ENCODE results near the gene GTSE1.

Gene GTSE1

DNA sequence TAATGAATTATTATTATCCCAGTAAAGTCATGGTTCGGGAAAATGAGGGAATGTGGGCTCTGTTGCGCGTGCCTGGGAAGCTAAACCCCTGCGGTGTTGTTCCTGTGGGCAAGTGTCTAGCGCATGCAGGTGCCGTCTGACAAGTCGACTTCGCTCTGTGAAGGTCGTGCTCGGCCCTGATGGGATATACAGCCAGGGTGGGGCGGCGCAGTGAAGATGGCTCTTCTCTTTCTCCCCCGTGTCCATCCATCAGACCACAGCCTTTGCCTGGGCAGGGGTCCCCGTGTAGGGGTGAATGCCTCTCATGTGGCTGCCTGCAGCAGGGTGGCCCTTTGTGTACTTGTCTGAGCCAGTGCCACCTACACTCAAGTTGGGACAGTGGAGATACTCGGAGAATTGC is 26.0 kb downstream of the GTSE1 start:
- no peak for DNase-seq (ENCODE audit: low read depth, low spot score)

DNA sequence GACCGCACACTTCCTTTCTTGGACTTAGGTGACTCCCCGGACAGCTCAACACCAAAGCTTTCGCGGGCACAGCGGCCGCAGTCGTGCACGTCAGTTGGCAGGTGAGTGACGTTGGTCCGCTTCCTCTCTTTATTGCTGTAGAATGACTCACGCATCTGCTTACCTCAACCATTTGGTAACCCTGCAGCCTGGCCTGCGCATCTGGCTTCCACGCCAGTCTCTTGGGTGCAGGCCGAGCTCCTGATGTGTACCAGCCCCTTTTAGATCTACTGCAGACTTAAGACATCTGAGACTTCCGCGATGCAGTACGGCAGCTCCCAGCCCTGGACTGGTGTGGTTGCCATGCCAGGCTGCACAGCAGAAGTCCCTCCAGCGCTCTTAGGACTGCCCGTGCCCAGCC is 26.5 kb downstream of the GTSE1 start:
- DNase-seq (ENCODE audit: low read depth, low spot score): no peak
- no peak overlapping the region for H3K27ac ChIP-seq

More for the DNA sequence above, 26.0 kb downstream of the GTSE1 start:
- H3K27ac ChIP-seq: no peak overlapping the region

DNA sequence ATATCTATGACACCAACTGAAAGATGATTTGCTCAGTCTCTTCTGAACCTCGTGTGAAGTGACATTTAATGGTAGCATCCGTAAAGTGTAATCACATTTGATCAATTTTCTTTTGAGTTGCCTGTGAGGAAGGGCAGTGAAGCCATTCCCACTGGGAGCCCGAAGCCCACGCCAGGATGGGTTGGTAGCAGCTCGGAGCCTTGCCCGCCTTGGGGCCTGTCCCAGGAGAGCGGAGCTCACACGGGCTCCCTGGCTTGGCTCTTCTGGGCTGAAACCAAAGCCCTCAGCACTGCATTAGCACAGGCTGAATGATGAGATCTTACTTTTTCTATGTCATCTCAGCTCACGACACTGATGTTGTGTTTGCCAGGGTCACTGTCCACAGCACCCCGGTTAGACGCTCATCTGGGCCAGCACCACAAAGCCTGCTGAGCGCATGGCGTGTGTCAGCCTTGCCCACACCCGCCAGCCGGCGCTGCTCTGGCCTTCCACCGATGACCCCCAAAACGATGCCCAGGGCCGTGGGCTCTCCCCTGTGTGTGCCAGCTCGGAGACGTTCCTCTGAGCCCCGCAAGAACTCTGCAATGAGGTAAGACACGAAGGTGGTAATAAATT is 29.5 kb downstream of the GTSE1 start:
- no peak overlapping the region for H3K27ac ChIP-seq
- DNase-seq (ENCODE audit: low read depth, low spot score): no peak

DNA sequence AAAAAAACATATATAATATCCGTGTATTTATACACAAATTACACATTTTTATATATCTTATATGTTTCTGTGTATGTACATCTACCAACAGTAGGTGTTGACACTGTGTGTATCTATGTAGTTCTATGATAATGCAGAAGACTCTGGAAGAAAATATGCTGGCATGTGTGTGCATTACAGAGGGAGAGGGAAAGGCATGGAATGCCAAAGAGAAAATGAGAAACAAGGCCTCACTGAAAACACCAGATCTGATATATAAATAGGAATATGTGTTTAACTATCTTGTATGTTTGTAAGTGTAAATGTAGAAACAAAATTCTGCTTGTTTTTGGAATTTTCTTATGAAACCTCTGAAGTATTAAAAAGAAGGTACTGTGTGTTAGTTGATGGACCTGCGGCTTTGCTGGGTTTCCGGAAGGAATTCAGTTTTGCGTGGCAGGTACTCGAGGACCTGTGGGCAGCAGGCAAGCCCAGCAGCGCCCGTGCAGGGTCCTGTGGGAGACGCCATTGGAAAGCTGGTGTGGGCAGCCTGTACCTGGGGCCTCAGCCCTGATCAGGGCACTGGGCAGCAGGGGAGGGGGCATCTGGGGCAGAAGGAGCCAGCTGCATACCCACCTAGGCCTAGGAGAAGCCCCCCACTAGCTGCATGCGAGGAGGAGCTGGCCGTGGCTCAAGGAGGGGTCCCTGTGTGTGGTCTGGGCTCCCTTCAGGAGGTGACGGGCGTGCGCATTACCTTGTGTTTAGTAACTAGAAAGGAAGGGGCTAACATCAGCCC is 31.2 kb downstream of the GTSE1 start:
- no peak overlapping the region for H3K27ac ChIP-seq
- no peak for DNase-seq (ENCODE audit: low read depth, low spot score)

DNA sequence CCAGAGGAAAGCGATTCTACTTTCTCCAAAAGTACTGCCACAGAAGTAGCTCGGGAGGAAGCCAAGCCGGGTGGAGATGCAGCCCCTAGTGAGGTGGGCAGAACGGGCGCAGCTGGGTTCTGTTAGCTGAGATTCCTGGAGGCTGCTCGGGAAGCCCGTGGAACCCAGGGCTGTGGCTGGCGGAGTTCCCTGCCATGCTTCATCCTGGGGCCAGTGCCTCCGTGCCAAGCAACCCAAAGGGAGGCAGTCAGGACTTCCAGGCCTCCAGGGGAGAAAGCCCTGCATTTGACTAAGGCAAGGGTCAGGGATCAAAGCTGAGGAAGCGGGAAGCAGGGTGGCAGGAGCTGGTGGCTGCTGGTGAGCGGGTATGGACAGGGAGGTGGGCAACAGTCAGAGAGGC is 32.1 kb downstream of the GTSE1 start:
- DNase-seq (ENCODE audit: low read depth, low spot score): no peak
- no peak overlapping the region for H3K27ac ChIP-seq

DNA sequence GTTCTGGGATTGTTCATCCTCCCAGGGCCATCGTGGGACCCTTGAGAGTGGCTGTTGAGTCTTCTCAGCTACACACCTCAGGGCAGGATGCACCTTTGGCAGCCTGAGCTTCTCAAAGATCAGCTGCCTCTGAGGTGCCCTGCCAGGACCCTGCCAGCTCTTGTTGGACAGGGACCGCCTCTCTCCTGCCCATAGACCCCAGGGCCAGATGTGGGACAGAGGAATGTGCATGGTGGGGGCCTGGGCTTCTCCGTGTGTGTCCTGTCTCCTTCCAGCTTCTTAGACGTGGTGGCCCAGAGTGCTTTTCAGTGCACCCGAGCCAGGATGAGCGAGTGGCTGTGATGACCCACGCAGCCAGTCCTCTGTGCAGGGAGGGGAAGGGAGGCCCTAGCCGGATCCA is 32.9 kb downstream of the GTSE1 start:
- DNase-seq (ENCODE audit: low read depth, low spot score): no peak

DNA sequence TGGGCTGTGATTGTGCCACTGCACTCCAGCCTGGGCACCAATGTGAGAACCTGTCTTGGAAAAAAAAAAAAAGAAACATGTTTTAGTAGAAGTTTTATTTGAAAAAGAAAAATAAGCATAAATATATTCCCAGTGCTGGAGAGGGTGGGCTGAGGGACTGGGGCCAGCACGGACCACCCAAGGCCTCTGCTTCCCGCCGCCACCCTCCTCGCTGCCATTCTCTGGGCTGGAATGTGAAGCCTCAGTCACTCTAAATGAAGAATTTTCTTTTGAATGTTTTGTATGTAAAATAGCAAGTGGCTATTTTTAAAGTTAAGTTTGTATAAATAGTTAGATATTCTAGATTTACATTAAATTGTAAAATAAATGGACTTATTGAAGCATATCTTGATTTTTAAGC is 33.8 kb downstream of the GTSE1 start:
- no peak for DNase-seq (ENCODE audit: low read depth, low spot score)
- H3K27ac ChIP-seq: no peak overlapping the region

More for the DNA sequence above, 32.9 kb downstream of the GTSE1 start:
- H3K27ac ChIP-seq: no peak overlapping the region

DNA sequence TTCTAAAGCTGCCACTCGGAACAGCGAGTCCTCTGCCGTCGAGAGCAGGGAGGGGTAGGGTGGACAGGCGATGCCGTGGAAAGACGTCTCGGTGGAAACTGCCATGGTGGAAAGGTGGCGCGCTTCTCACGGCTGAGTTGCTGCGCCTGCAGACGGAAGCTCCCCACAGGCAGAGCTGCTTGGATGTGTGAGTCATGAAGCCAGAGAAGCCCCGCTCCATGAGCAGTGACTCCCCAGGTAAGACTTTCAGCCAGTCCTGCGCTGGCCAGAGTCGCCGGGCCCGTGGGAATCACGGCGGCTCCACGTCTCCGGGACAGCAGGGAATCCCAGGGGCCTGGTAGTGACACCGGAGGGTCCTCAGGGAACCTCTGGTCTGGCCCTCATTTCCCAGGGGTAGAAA is 34.8 kb downstream of the GTSE1 start:
- H3K27ac ChIP-seq: no peak overlapping the region
- no peak for DNase-seq (ENCODE audit: low read depth, low spot score)

DNA sequence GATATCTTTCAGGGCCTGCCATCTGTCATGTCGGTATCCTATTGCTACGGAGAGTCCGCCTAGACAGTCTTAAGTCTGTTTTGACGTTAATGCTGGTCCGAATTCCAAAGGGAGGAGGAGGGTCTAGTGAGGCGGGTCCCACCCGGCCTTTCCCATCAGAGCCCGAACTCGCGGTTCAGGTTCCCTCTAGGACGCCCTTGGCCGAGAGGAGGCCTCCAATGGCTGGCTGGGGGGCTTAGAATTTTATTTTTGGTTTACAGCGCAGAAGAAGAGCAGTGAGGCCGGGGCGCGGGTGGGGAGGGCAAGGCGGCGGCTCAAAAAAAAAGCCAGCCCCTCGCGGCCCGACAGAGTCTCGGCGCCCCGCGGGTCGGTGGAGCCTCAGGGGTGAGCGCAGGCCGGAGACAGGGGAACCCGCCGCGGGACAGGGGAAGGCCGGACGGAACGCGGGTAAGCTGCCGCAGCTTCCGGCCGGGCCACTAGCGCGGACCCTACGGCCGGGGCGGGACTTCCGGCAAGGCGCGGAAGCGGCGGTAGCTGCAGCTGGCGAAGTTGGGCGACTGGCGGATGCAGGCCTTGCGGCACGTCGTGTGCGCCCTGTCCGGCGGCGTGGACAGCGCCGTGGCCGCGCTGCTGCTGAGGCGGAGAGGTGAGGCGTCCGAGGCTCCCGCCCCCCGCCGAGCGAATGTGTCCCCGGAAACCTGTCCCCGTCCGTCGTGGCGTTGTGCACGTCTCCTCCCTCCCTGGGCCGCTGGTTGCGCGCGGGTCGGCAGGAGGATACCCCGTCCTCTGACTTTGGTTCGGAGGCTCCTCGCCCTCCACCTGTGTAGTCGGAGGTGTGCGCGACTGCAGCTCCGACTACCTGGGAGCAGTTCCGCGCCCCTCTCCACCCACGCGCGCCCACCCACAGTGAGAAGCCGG is 38.8 kb downstream of the GTSE1 start, which contains the start of gene TRMU:
Gene TRMU (plus strand): TSS at position 514 of the 918 bp plus-strand sequence. CDS start 51 bp downstream, at position 565.
- DNase-seq (ENCODE audit: low read depth, low spot score): peak; percentile 41
- peak within 1 kb of the TSS; percentile 64 for H3K27ac ChIP-seq

DNA sequence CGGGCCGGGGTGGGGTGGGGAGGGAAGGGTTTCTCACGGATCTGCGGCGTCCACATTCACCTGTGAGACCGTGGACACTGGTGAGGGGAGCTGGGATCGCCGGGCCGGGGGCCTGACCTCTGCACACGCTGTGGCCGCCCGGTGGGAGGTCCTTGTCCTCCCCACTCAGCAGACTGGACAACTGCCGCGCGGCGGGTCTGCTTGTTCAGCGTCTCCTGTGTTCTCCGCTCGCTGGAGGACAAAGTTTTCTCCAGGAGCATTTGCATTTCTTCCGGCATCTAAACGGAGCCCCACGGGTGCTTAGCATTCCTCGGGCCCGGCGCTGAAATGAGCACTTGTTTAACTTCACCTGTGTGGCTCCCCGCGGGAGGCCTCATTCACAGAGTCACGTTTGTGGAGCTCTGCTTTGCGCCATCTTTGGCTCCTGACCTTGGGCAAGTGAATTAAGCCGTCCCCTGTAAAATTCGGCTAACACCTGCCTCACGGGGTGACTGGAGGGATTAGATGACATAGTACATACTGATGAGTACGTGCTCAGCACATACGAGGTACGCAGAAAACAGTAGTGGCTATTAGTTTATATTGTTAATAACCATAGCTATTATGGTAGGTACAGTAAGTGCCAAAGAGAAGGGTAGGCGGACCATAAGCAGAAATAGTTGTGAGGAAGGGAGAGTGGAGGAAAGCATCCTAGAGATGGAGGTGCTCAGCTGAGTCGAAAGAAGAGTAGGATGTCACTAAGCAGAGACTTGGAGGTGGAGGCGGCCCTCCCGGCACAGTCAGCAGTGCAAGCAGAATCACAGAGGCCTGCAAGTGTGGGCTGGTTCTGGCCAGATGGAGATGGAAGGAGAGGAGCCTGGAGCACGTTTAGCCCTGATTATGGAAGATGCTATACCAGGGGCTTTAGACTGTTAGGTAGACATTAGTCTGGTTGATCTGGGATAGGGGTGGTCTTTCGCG is 39.7 kb downstream of the GTSE1 start:
- H3K27ac ChIP-seq: peak overlapping the region; percentile 64
- DNase-seq (ENCODE audit: low read depth, low spot score): no peak

DNA sequence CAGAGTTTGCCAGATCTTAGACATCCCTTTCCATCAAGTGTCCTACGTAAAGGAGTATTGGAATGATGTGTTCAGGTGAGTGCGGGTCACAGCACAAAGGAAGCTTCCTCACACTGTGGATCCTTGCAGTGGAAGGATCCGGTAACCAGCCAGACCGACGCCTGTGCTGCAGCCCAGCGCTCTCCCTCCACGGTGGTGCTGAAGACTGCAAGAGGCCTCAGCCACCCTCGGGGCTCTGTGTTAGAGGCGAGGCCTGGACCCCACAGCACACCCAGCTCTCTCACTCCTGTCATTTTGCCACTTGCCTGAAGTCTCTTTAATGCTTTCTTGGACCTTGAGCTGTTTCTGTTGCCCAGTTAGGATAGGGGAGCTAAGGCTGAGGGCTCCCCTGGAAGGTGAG is 41.2 kb downstream of the GTSE1 start:
- DNase-seq (ENCODE audit: low read depth, low spot score): no peak
- no peak overlapping the region for H3K27ac ChIP-seq

DNA sequence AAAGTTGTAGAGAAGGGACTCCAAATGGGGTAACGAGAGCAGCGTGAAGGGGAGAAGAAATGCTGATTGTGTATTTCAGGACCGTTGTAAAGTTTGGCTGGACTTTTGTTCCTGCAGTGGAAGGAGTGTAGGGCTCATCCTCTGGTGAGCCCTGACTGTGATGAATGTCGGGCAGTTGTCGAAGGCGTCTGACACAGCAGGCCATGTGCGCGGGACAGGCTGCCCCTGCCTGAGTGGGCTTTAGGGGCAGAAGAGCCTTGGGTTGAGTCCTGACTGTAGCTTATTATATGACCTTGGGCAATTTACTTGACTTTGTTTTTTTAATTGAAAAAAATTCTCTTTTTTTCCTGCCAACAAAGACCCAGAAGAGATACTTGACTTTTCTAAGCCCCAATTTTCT is 42.0 kb downstream of the GTSE1 start:
- H3K27ac ChIP-seq: no peak overlapping the region

DNA sequence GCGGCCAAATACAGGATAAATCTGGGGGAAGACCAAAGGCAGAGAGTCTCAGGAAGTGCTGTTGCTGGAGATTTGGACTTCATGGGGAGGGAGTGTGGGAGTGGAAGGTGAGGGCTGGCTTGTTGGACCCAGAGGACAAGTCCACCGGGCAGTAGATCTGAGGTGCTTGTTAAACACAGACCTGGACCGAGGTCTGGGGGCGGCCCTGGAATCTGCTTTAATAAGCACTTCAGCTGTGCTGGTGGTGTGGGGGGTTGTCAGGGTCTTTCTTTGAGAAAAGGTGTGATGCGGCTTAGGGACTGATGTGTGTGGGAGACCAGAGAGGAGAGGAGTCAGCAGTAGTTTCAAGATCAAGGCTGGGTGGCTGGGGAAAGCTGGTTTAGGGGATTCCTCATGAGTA is 43.3 kb downstream of the GTSE1 start:
- H3K27ac ChIP-seq: no peak overlapping the region
- DNase-seq (ENCODE audit: low read depth, low spot score): no peak

More for the DNA sequence above, 42.0 kb downstream of the GTSE1 start:
- no peak for DNase-seq (ENCODE audit: low read depth, low spot score)

DNA sequence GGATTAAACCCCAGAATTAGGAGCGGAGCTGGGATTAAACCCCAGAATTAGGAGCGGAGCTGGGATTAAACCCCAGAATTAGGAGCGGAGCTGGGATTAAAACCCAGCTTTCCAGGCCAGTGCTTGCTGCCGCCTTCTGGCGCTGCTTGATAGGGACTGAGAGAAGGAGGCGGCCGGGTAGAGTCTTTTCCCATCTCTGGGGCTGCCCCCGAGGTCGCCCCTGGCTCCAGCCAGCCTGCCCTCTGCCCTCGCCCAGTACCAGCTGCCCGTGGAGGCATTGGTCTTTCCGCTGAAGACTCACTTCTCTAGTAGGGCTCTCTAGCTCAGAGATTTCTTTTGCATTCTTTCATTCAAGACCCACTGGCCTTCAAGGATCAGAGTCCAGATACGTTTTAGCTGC is 44.0 kb downstream of the GTSE1 start:
- DNase-seq (ENCODE audit: low read depth, low spot score): no peak
- H3K27ac ChIP-seq: no peak overlapping the region

DNA sequence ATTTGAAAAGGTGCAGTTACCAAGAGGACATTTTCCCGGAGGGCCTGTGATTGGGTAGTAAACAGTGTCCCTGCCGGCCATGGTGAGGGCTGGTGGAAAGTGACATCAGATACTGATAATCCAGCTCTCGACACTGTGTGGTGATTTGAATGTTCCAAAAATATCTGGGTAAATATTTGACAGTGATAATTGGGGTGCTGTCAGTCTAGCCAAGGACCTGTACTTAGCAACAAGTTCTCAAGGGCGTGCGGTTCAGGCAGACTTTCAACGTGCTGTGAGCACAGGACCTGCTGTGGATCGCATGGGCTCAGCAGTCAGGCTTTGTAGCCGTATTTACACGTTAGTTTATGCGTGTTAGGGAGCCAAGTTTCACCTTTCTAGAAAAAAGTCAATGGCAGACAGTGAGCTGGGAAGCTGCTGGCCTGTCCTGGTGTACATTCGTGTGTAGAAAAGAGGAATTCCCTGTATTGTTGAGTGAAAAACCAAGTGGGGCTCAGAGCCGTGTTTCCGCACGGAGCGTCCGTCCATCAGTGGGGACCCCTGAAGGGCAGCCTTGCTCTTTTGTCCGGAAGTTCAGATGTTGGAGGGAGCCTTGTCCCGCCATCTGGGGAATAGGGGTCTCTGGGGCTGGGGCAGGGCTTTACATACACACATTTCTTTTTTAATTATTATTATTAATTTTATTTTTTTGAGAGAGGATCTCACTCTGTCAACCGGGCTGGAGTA is 50.2 kb downstream of the GTSE1 start:
- DNase-seq (ENCODE audit: low read depth, low spot score): no peak

DNA sequence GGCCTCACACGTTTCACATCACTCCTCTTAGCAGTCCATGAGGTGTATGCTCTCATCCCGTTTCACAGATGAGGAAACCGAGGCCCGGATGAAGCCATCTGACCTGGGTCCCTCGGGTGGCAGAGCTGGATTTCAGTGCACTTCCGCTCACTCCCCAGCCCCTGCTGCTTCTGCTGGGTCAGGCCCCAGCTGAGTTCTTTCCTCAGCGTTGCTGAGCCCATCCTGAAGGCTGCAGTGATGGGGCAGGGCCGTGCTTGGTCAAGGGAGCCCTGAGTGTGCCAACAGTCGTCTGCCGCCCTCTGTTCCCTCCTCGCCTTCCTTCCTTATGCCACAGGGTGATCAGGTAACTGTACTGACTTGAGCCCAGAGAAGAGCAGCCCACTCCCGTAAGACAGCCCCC is 51.0 kb downstream of the GTSE1 start:
- no peak for DNase-seq (ENCODE audit: low read depth, low spot score)
- no peak overlapping the region for H3K27ac ChIP-seq

More for the DNA sequence above, 50.2 kb downstream of the GTSE1 start:
- no peak overlapping the region for H3K27ac ChIP-seq

DNA sequence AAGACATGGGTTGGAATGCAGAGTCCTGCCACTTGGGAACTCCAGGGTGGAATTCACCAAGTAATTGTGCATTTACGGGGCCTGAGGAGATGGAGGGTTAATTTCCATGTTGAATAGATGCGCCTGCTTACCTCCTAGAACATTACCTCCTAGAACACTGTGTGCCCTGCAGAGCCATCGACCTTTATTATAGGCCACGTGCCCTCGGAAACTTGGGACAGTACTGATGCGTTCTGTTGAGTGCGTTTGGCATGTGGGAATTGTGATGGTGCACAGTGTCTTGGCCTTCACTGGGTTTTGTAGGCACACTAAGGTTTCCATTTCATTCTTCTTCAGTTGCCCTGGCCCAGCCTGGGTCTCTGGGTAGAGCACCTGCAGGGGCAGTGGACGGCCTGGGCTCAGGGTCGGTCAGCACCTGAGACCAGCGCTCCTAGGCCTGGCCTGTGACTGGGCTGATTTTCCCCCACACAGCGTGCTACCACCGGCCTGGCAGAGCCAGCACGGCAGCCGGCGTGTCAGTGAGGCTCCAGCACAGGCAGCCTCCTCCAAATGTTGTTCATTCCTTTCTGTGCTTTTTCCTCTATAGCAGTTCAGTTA is 51.5 kb downstream of the GTSE1 start:
- no peak overlapping the region for H3K27ac ChIP-seq
- no peak for DNase-seq (ENCODE audit: low read depth, low spot score)

DNA sequence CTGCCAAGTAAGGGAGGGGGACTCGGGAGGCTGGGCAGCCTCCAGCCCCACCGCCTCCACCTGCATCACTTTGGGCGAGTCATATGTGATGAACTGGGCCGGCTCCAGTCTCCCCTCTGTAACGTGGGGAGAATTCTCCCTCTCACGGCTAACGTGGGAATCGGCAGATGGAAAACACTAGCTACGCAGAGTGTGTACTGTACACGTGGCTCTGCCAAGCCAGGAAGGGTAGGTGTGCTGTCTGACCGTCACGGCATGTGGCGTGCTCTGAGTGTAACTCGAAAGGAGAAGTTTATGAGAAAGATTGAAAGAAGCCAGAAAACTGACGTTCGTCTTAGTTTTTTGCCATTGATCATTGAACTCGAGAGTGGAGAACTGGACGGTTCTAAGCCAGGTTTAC is 52.6 kb downstream of the GTSE1 start:
- DNase-seq (ENCODE audit: low read depth, low spot score): no peak
- no peak overlapping the region for H3K27ac ChIP-seq

DNA sequence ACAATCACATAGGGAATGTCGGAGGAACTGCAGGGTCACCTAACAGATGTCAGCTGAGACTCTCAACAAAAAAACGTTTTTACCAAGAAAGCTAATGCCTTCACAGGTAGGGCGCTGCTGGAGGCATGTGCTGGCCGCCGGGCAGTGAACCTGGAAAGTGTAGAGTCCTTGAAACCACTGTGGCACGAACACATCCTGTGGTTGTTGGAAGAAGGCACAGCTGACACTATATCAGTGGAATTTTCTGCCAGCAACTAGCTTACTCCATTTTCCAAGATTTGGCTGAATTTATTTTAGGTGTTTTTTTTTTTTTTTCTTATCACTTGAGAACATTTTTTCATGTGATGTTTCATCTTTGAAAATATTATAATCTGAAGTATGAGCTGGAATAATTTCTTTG is 53.0 kb downstream of the GTSE1 start:
- H3K27ac ChIP-seq: no peak overlapping the region
- no peak for DNase-seq (ENCODE audit: low read depth, low spot score)
